PC-9 (cell line): Measurements from ENCODE around the gene DPEP2NB. TPM values are rescaled to one million over a fixed set of nuclear protein-coding genes. Genes with fewer than 3 reads are reported as not detected.

Experiments used
- Bru-seq: library from RNA; stranded (reverse); fragments of 400-500 nt; gene quantifications from one replicate; lab custom pipeline; 2021; lab: Mats Ljungman, UMichigan
- BruChase-seq, 2 experiments: library from RNA; stranded (reverse); fragments of 400-500 nt; gene quantifications; one replicate each; lab custom pipeline; 2021; lab: Mats Ljungman, UMichigan
- BruUV-seq: library from RNA; stranded (reverse); fragments of 400-500 nt; replicated peaks from 2 replicates; lab custom pipeline; 2021; lab: Mats Ljungman, UMichigan
- CTCF ChIA-PET: fragments of 300-600 bp; sonication (Branson Sonifier 250); formaldehyde crosslinking; loops from one replicate; lab custom pipeline; 2022; ENCODE audit warnings: antibody characterized with exemption; lab: Charles Lee
- POLR2A ChIA-PET: fragments of 300-600 bp; sonication (Branson Sonifier 250); formaldehyde crosslinking; loops from one replicate; lab custom pipeline; 2022; ENCODE audit warnings: antibody characterized with exemption; ENCODE audit not compliant: unreplicated experiment; lab: Charles Lee
- DNase-seq, 2 experiments: peaks; one replicate each; pipeline versions ENCODE4 v3.0.0 to v3.0.0-alpha.2; 2015 to 2022; ENCODE audit warnings: mixed read lengths in 1 of 2
- H2AFZ ChIP-seq: fragments of 200-600 bp; sonication (generic); 2 replicates; pipeline ENCODE4 v1.8.1; 2017; ENCODE audit warnings: antibody characterized with exemption
- H3F3A ChIP-seq: fragments of 200-600 bp; sonication (generic); 2 replicates; pipeline ENCODE4 v1.8.1; 2017; ENCODE audit warnings: antibody characterized with exemption, mild to moderate bottlenecking, low read depth; ENCODE audit not compliant: insufficient read depth
- H3K27ac ChIP-seq: fragments of 200-600 bp; sonication (generic); 2 replicates; pipeline ENCODE4 v1.6.1; 2016; ENCODE audit warnings: mixed run types
- H3K27me3 ChIP-seq: fragments of 200-600 bp; sonication (generic); 2 replicates; pipeline ENCODE4 v1.6.1; 2016; ENCODE audit warnings: low read depth, mixed run types; ENCODE audit not compliant: insufficient read depth
- H3K36me3 ChIP-seq: fragments of 200-600 bp; sonication (generic); 2 replicates; pipeline ENCODE4 v1.6.1; 2016; ENCODE audit warnings: low read depth, mixed run types
- H3K4me1 ChIP-seq: fragments of 200-600 bp; sonication (generic); replicated peaks from 2 replicates; pipeline ENCODE4 v1.6.1; 2016; ENCODE audit warnings: mixed run types; ENCODE audit not compliant: insufficient read depth
- H3K4me2 ChIP-seq: fragments of 200-600 bp; sonication (generic); 2 replicates; pipeline ENCODE4 v1.6.1; 2017; ENCODE audit warnings: mixed run types
- H3K4me3 ChIP-seq: fragments of 200-600 bp; sonication (generic); 2 replicates; pipeline ENCODE4 v1.6.1; 2016; ENCODE audit warnings: mixed run types
- H3K79me2 ChIP-seq: fragments of 200-600 bp; sonication (generic); 2 replicates; pipeline ENCODE4 v1.6.1; 2017; ENCODE audit warnings: low read depth, mixed run types
- H3K9me2 ChIP-seq: fragments of 200-600 bp; sonication (generic); 2 replicates; pipeline ENCODE4 v1.8.1; 2017; ENCODE audit warnings: mild to moderate bottlenecking; ENCODE audit not compliant: insufficient read depth
- H3K9me3 ChIP-seq: fragments of 200-600 bp; sonication (generic); 2 replicates; pipeline ENCODE4 v1.8.1; 2016; ENCODE audit warnings: low read depth; ENCODE audit not compliant: insufficient read depth
- H4K20me1 ChIP-seq: fragments of 200-600 bp; sonication (generic); 2 replicates; pipeline ENCODE4 v1.8.1; 2017; ENCODE audit not compliant: insufficient read depth
- EZH2 ChIP-seq: fragments of 200-600 bp; sonication (generic); IDR thresholded peaks from 2 replicates; pipeline ENCODE4 v1.8.0; 2017; ENCODE audit warnings: antibody characterized with exemption, low read depth
- intact Hi-C: fragments of 100-400 bp; cut with micrococcal nuclease; formaldehyde crosslinking; loops from one replicate; pipeline ENCODE4 v1.10.0; 2022; ENCODE audit not compliant: unreplicated experiment
- long read RNA-seq: library from polyadenylated mRNA; stranded (forward); transcript quantifications from one replicate; pipeline ENCODE4 v2.0.0, GENCODE V29; 2022
- total RNA-seq: library from RNA; stranded (reverse); gene quantifications from 2 replicates; pipeline ENCODE4 v1.2.3, GENCODE V29; 2021
- TF ChIP-seq, protein P1 (sequence below): fragments of 200-600 bp; sonication (generic); conservative IDR thresholded peaks from 2 replicates; pipeline ENCODE4 v1.6.1; 2017; ENCODE audit warnings: mixed run types, antibody characterized with exemption, mild to moderate bottlenecking, moderate library complexity

Gene DPEP2NB, protein sequence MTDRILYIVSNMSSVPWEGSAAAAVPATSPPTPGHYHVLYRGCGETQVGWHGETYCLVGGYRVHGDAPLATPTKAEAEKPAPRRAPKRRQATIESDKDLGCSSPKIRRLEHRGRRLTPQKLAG
- not detected in 2 replicates for total RNA-seq
- Bru-seq, nascent RNA, result not detected
- BruChase-seq, experiment 1, labeled RNA remaining after a 2-hour chase, result not detected
- BruChase-seq, experiment 2, labeled RNA remaining after a 6-hour chase, result percentile 10 among the genes with signal in this experiment
- long read RNA-seq, result 0 reads

DNA sequence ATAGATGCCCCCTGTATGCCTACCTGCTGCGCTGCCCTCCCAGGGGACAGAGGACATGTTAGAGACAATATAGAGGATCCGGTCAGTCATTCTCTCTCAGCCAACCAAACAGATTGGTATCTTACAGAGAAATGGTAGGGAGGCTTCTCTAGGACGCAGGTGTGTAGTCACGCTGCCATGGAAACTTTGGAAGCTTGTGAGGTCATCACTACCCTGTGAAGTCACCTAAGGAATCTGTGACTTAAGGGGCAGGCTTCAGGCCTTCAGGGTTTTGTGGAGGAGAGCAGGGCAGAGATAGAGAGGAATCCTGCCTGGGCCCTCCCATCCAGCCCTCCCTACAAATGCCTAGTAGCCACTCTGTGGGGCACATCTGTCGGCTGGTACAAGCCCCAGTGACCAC, at the start of gene DPEP2NB:
TSS of gene DPEP2NB (minus strand) at position 231 of the 400 bp plus-strand sequence. CDS start at position 90, 141 bp downstream.
- Histone ChIP-seq H3K36me3 (no peaks in the 10 kb centered on the region), H3K9me3 (no peaks in the 10 kb centered on the region), H3K4me1 (no peaks in the 10 kb centered on the region), H2AFZ (no peak within 1 kb of the TSS), H4K20me1 (no peaks in the 10 kb centered on the region), H3K79me2 (no peaks in the 10 kb centered on the region), H3K4me3 (no peak within 1 kb of the TSS), H3F3A (no peaks in the 10 kb centered on the region; the same call in 1 of the 2 replicates), H3K4me2 (no peak within 1 kb of the TSS), H3K27ac (no peak within 1 kb of the TSS), H3K27me3 (no peaks in the 10 kb centered on the region), H3K9me2 (no peaks in the 10 kb centered on the region)
- POLR2A ChIA-PET, result interaction anchor here (0.7 kb wide), 1 partner anchor 16 kb away, joined by 3 read pairs; no protein-coding TSS in a partner anchor
- BruUV-seq, result no TSS peak
- intact Hi-C loops, result no loop called here
- CTCF ChIA-PET, result no interaction called here
- no peak for TF ChIP-seq EZH2
- TF ChIP-seq, protein P1, sequence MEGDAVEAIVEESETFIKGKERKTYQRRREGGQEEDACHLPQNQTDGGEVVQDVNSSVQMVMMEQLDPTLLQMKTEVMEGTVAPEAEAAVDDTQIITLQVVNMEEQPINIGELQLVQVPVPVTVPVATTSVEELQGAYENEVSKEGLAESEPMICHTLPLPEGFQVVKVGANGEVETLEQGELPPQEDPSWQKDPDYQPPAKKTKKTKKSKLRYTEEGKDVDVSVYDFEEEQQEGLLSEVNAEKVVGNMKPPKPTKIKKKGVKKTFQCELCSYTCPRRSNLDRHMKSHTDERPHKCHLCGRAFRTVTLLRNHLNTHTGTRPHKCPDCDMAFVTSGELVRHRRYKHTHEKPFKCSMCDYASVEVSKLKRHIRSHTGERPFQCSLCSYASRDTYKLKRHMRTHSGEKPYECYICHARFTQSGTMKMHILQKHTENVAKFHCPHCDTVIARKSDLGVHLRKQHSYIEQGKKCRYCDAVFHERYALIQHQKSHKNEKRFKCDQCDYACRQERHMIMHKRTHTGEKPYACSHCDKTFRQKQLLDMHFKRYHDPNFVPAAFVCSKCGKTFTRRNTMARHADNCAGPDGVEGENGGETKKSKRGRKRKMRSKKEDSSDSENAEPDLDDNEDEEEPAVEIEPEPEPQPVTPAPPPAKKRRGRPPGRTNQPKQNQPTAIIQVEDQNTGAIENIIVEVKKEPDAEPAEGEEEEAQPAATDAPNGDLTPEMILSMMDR, result no peak
- no peak for DNase-seq

DNA sequence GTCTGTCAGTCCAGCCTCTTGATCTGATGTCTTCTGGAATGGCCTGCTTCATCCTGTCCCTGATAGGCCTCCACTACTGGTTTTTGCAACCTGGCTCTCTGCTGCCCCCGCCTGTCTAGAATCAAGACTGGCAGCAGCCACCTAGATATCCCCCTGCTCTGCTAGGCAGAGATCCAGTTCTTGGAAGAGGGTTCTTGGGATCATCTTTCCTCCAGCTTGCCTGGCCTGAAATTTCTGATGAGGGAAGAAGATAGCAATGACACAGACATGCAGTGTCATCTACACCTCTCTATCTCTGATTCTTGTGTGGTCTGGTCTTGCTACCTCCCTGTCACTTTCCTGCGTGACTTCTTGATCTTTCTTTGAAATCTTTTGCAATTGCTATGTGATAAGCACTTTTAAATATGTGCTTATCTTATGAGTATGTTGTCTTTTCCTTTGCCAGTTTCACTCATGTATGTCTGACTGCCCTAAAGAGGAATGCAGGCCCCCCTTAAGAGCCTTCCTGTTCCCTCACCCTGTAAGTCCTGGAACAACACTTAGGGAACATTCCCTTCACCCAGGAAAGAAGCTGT, 49.2 kb upstream of the DPEP2NB start:
- no peak overlapping the region for H3K27ac ChIP-seq
- H3K4me1 ChIP-seq, result no peaks in the 10 kb centered on the region
- POLR2A ChIA-PET, result interaction anchor here (0.6 kb wide), 1 partner anchor 124 kb away, joined by 4 read pairs; no protein-coding TSS in a partner anchor
- DNase-seq, result peak in 1 of 2 experiments; percentile 60
- H3K9me3 ChIP-seq, result no peaks in the 10 kb centered on the region
- H3K9me2 ChIP-seq, result no peaks in the 10 kb centered on the region
- H3K36me3 ChIP-seq, result no peaks in the 10 kb centered on the region
- intact Hi-C loops, result loop anchor here (1.0 kb wide), 1 partner anchor 164 kb away; no protein-coding TSS in a partner anchor
- H3K4me2 ChIP-seq, result no peak overlapping the region
- TF ChIP-seq, protein P1, result peak; percentile 84
- no peak for TF ChIP-seq EZH2
- no peak overlapping the region for H2AFZ ChIP-seq
- peaks cover 13% of the 10 kb centered on the region; the same call in 1 of the 2 replicates for H3F3A ChIP-seq
- no peaks in the 10 kb centered on the region for H3K79me2 ChIP-seq
- BruUV-seq, result no TSS peak
- H4K20me1 ChIP-seq, result no peaks in the 10 kb centered on the region; the same call in 1 of the 2 replicates
- no peaks in the 10 kb centered on the region for H3K27me3 ChIP-seq
- CTCF ChIA-PET, result interaction anchor here (0.6 to 0.7 kb wide), 4 partner anchors 22 to 480 kb away, joined by 3 to 10 read pairs (median 6); no protein-coding TSS in a partner anchor
- no peak overlapping the region for H3K4me3 ChIP-seq

DNA sequence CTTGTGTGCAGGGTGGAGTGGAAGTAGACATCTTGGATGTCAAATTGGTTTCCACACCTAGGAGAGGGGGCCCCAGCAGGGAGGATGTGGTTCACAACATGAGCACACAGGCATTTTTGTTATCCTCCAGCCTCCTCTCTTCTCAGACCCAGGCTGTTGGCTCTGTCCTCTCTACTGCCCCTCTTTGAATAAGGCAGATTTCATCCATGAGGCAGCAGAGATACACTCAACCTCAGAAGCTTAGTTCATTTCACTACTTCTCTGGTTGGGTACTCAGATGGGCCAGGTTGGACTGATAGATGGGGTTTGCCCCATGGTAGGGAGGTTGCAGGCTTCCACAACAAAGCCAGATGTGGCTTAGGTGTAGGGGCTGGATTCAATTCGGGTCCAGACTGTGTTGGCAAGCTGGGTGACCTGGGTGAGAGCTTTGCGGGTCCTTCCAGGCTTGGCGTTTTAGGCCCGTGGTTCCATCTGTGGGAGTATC, 47.2 kb upstream of the DPEP2NB start:
- H3K27ac ChIP-seq, result no peak overlapping the region
- BruUV-seq, result no TSS peak
- no peak overlapping the region for H3K4me2 ChIP-seq
- TF ChIP-seq, protein P1, result no peak
- no peak for TF ChIP-seq EZH2
- H2AFZ ChIP-seq, result no peak overlapping the region
- no peak overlapping the region for H3K4me3 ChIP-seq
- intact Hi-C loops, result no loop called here
- DNase-seq, result no peak
- no peaks in the 10 kb centered on the region for H3K79me2 ChIP-seq
- CTCF ChIA-PET, result interaction anchor here (0.7 kb wide), 1 partner anchor 21 kb away, joined by 6 read pairs; no protein-coding TSS in a partner anchor
- no peaks in the 10 kb centered on the region; the same call in 1 of the 2 replicates for H4K20me1 ChIP-seq
- H3K27me3 ChIP-seq, result no peaks in the 10 kb centered on the region
- H3K36me3 ChIP-seq, result no peaks in the 10 kb centered on the region
- H3K4me1 ChIP-seq, result no peaks in the 10 kb centered on the region
- no peaks in the 10 kb centered on the region for H3K9me2 ChIP-seq
- H3F3A ChIP-seq, result peaks cover 13% of the 10 kb centered on the region; the same call in 1 of the 2 replicates
- POLR2A ChIA-PET, result no interaction called here
- no peaks in the 10 kb centered on the region for H3K9me3 ChIP-seq
